Testis (tissue), 2 donors: Measurements from ENCODE around the gene ISY1.

Experiments used
- CTCF ChIP-seq, 3 experiments: fragments of 450-650 bp in 2 of 3; fragments of 200-600 bp in 1 of 3; sonication (generic) in 1 of 3; IDR thresholded peaks; one replicate each; pipeline ENCODE4 v1.5.1; 2016 to 2019; ENCODE audit warnings: antibody characterized with exemption in 3 of 3, mild to moderate bottlenecking in 2 of 3, moderate library complexity in 1 of 3
- POLR2A ChIP-seq: fragments of 450-650 bp; IDR thresholded peaks from one replicate; pipeline ENCODE4 v1.6.1; 2017; ENCODE audit warnings: antibody characterized with exemption, mild to moderate bottlenecking, moderate library complexity

DNA sequence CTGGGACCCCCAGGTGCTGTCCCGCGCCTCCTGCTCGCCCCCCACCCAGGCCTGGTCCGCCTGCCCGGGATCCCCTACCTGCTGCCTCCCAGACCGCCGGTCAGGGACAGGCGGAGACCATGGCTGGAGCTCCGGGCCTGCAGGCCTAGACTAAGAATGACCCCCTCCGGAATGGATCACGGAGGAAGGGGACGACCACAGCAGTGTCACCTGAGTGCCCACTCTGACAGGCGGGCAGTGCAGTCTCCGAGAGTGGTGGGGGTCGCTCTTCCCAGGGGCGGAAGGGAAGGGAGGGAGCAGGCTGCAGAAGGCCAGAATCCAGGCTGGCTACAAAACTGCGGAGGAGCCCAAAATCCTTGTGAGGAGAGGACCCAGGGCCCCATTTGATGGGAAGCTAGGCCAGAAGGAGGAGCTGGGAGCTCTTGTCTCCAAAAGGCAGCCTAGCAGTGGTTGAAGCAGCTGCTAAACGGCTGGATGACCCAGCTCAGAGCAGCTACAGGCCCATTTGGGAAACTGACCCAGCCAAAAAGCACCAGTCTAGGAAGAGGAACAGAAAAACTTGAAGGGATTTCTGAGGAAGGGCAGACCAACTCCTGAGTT is 38.4 kb downstream of the ISY1 start:
- TF ChIP-seq CTCF (IDR thresholded peaks at IDR 0.05): no peak
- no peak for TF ChIP-seq POLR2A
